Spleen (tissue), 7 donors: ENCODE results near the gene ELFN1.

ENCODE experiments used
- POLR2A ChIP-seq, 3 donors: fragments of 450-650 bp; IDR thresholded peaks; one replicate each; pipeline ENCODE4 v1.5.1; 2017; ENCODE audit warnings: antibody characterized with exemption in 3 of 3, mild to moderate bottlenecking in 1 of 3
- TF ChIP-seq, protein P1 (sequence below), 11 experiments: fragments of 200-600 bp in 7 of 11; fragments of 450-650 bp in 4 of 11; sonication (generic) in 4 of 11; IDR thresholded peaks in 8 of 11; conservative IDR thresholded peaks in 3 of 11; 1 replicate in 7 of 11; 2 replicates in 4 of 11; pipeline versions ENCODE4 v1.4.0 to v1.8.0; 2016 to 2021; ENCODE audit warnings: antibody characterized with exemption in 11 of 11, inconsistent platforms in 4 of 11, mild to moderate bottlenecking in 1 of 11
- donor health status: DM: no; HTN: no; CAD: no; lungs with moderate emphysema.
- donor health status: DM: no; HTN: no; CAD: no.
- donor health status: DM: no; HTN: no; CAD: no.

GRCh38 chr7:1698951-1699350, 28.9 kb downstream of the ELFN1 start:
- TF ChIP-seq, protein P1, sequence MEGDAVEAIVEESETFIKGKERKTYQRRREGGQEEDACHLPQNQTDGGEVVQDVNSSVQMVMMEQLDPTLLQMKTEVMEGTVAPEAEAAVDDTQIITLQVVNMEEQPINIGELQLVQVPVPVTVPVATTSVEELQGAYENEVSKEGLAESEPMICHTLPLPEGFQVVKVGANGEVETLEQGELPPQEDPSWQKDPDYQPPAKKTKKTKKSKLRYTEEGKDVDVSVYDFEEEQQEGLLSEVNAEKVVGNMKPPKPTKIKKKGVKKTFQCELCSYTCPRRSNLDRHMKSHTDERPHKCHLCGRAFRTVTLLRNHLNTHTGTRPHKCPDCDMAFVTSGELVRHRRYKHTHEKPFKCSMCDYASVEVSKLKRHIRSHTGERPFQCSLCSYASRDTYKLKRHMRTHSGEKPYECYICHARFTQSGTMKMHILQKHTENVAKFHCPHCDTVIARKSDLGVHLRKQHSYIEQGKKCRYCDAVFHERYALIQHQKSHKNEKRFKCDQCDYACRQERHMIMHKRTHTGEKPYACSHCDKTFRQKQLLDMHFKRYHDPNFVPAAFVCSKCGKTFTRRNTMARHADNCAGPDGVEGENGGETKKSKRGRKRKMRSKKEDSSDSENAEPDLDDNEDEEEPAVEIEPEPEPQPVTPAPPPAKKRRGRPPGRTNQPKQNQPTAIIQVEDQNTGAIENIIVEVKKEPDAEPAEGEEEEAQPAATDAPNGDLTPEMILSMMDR (IDR thresholded peaks at IDR 0.05 in 8 of 11, conservative IDR thresholded peaks at IDR 0.05 in 3 of 11), result no peak
- TF ChIP-seq POLR2A (IDR thresholded peaks at IDR 0.05), result no peak
